HepG2 (cell line): ENCODE measurements around the gene MMP8. TPM values are rescaled to one million over a fixed set of nuclear protein-coding genes. Genes with fewer than 3 reads are reported as not detected.

Experiments used
- ATAC-seq: fragments of 200-7000 bp; cut with Tn5 transposase; 3 replicates; pipeline ENCODE4 v1.9.1; 2020; ENCODE audit warnings: mild to moderate bottlenecking, moderate library complexity
- BruUV-seq: library from RNA; stranded (reverse); fragments of 400-500 nt; replicated peaks from 2 replicates; lab custom pipeline; 2021; lab: Mats Ljungman, UMichigan
- CTCF ChIA-PET: fragments of 300-600 bp; formaldehyde crosslinking; extraction: SDS; loops from one replicate; lab custom pipeline; 2021; ENCODE audit warnings: low total read pairs, inconsistent platforms, low intra/inter-chr PET ratio; lab: Yijun Ruan, JAX
- POLR2A ChIA-PET: fragments of 350-600 bp; sonication (Branson Sonifier 250); formaldehyde crosslinking; loops from one replicate; lab custom pipeline; 2020; ENCODE audit warnings: antibody characterized with exemption, inconsistent platforms; lab: Yijun Ruan, JAX
- DNase-seq: peaks from one replicate; pipeline ENCODE4 v3.0.0-alpha.2; 2015; ENCODE audit warnings: low spot score
- FAIRE-seq: peaks from 3 replicates; lab custom pipeline; 2011; peaks lifted over from hg19 to GRCh38; lab: Jason Lieb, UNC
- H2AFZ ChIP-seq: one replicate; pipeline ENCODE4 v1.6.1; 2011; ENCODE audit warnings: low read length, inconsistent platforms
- H3K27ac ChIP-seq: fragments of 300-600 bp; 3 replicates; pipeline ENCODE4 v1.8.0; 2011; ENCODE audit warnings: mixed run types, mild to moderate bottlenecking, mixed read lengths, low read length, inconsistent platforms; ENCODE audit not compliant: insufficient read depth; ENCODE audit errors: extremely low read length
- H3K27me3 ChIP-seq, 2 experiments: fragments of 200-600 bp in 1 of 2; 2 replicates in 1 of 2; 3 replicates in 1 of 2; pipeline versions ENCODE4 v1.6.0 to v1.8.0; 2011; ENCODE audit warnings: low read length in 2 of 2, mild to moderate bottlenecking in 2 of 2, moderate library complexity in 2 of 2, inconsistent platforms in 1 of 2; ENCODE audit not compliant: insufficient read depth in 2 of 2, control insufficient read depth in 1 of 2
- H3K36me3 ChIP-seq, 2 experiments: fragments of 200-600 bp in 1 of 2; replicated peaks in 1 of 2; 2 replicates in 1 of 2; 3 replicates in 1 of 2; pipeline versions ENCODE4 v1.5.1 to v1.8.0; 2011; ENCODE audit warnings: low read length in 2 of 2, inconsistent platforms in 1 of 2; ENCODE audit not compliant: insufficient read depth in 2 of 2, control insufficient read depth in 1 of 2
- H3K4me1 ChIP-seq: 2 replicates; pipeline ENCODE4 v1.5.1; 2012; ENCODE audit warnings: low read length, inconsistent platforms; ENCODE audit not compliant: insufficient read depth
- H3K4me2 ChIP-seq: 2 replicates; pipeline ENCODE4 v1.6.0; 2011; ENCODE audit warnings: low read depth, low read length, inconsistent platforms
- H3K4me3 ChIP-seq, 3 experiments: fragments of 200-600 bp in 1 of 3; sonication (generic), shearing (Covaris generic) in 1 of 3; replicated peaks in 1 of 3; 2 replicates each; pipeline ENCODE4 v1.5.1; 2011 to 2016; ENCODE audit warnings: low read length in 3 of 3, inconsistent platforms in 2 of 3, low read depth in 2 of 3, mild to moderate bottlenecking in 2 of 3, control low read depth in 1 of 3, mixed read lengths in 1 of 3; ENCODE audit not compliant: insufficient read depth in 1 of 3
- H3K79me2 ChIP-seq: one replicate; pipeline ENCODE4 v1.6.1; 2011; ENCODE audit warnings: low read length, inconsistent platforms; ENCODE audit not compliant: insufficient read depth
- H3K9ac ChIP-seq: 2 replicates; pipeline ENCODE4 v1.6.0; 2011; ENCODE audit warnings: mild to moderate bottlenecking, low read depth, low read length, inconsistent platforms; ENCODE audit not compliant: insufficient read depth
- H3K9me3 ChIP-seq: 2 replicates; pipeline ENCODE4 v1.5.1; 2012; ENCODE audit warnings: mild to moderate bottlenecking, low read length
- H4K20me1 ChIP-seq: 2 replicates; pipeline ENCODE4 v1.6.0; 2011; ENCODE audit warnings: inconsistent platforms, mild to moderate bottlenecking, low read length, moderate library complexity; ENCODE audit not compliant: insufficient read depth
- ARID3A ChIP-seq: IDR thresholded peaks from 2 replicates; pipeline ENCODE4 v1.6.1; 2012; ENCODE audit warnings: low read depth, low read length, improper control_type of control experiment
- CREB3 ChIP-seq: sonication (generic); formaldehyde crosslinking; IDR thresholded peaks from 2 replicates; pipeline ENCODE4 v1.5.0; 2020; ENCODE audit warnings: missing genetic modification reagents
- FOSL2 ChIP-seq: sonication (generic); formaldehyde crosslinking; IDR thresholded peaks from 2 replicates; pipeline ENCODE4 v1.4.0; 2020; ENCODE audit warnings: missing genetic modification reagents
- KLF16 ChIP-seq, 2 experiments: sonication (generic) in 1 of 2; formaldehyde crosslinking in 1 of 2; IDR thresholded peaks; 2 replicates each; pipeline versions ENCODE4 v1.6.1 to v1.8.0; 2016 to 2023; ENCODE audit warnings: missing genetic modification reagents in 2 of 2, missing compliant biosample characterization in 1 of 2
- RERE ChIP-seq: IDR thresholded peaks from 2 replicates; pipeline ENCODE4 v1.6.1; 2016; ENCODE audit warnings: low read depth, missing genetic modification reagents, missing compliant biosample characterization
- STAT6 ChIP-seq: sonication (generic); formaldehyde crosslinking; IDR thresholded peaks from 2 replicates; pipeline ENCODE4 v1.4.0; 2020; ENCODE audit warnings: missing genetic modification reagents, mild to moderate bottlenecking, borderline replicate concordance
- ZGPAT ChIP-seq: IDR thresholded peaks from 2 replicates; pipeline ENCODE4 v1.6.1; 2016; ENCODE audit warnings: mild to moderate bottlenecking
- ZNF343 ChIP-seq: sonication (generic); formaldehyde crosslinking; IDR thresholded peaks from 2 replicates; pipeline ENCODE4 v1.4.0; 2020; ENCODE audit warnings: mild to moderate bottlenecking, missing genetic modification reagents
- ZNF44 ChIP-seq: sonication (generic); formaldehyde crosslinking; IDR thresholded peaks from 2 replicates; pipeline ENCODE4 v1.5.1; 2020; ENCODE audit warnings: mild to moderate bottlenecking, missing genetic modification reagents
- ZNF580 ChIP-seq: IDR thresholded peaks from 2 replicates; pipeline ENCODE4 v1.6.1; 2016; ENCODE audit warnings: low read depth, borderline replicate concordance
- ZNF850 ChIP-seq: sonication (generic); formaldehyde crosslinking; conservative IDR thresholded peaks from 2 replicates; pipeline ENCODE4 v1.9.0; 2021; ENCODE audit warnings: mild to moderate bottlenecking, missing genetic modification reagents
- WGBS: methylation state at CpG from one replicate; pipeline ENCODE4 v1.1.6; 2017; ENCODE audit warnings: low lambda C conversion rate; 5-methylcytosine and 5-hydroxymethylcytosine counted together
- in situ Hi-C: cut with HindIII; loops from 2 replicates; pipeline ENCODE4 v1.10.0; 2017; ENCODE audit warnings: low pct_unique_long_range_greater_than_20kb; ENCODE audit not compliant: extremely low pct_ligation_motif_present
- intact Hi-C: fragments of 100-400 bp; cut with micrococcal nuclease; formaldehyde crosslinking; loops from one replicate; pipeline ENCODE4 v1.10.0; 2022; ENCODE audit not compliant: unreplicated experiment
- polyA plus RNA-seq, 8 experiments: library from polyadenylated mRNA; depleted of rRNA in 3 of 8; stranded (reverse) in 7 of 8; unstranded in 1 of 8; fragments of >200 nt; fragmentation: Illumina TruSeq in 4 of 8; extraction: Trizol in 4 of 8; gene quantifications; 2 replicates each; pipeline versions ENCODE4 v1.2.1 to v1.2.3, GENCODE V29; 2011 to 2016; ENCODE audit warnings: low read depth in 4 of 8, missing spikeins in 1 of 8, mixed read lengths in 1 of 8; ENCODE audit not compliant: insufficient read depth in 1 of 8
- total RNA-seq, 5 experiments: library from RNA; depleted of rRNA; stranded (reverse); fragments of >200 nt; fragmentation: Illumina TruSeq; extraction: Trizol; gene quantifications; 2 replicates each; pipeline ENCODE4 v1.2.3, GENCODE V29; 2016; ENCODE audit warnings: low read depth in 1 of 5

The MMP8 gene
- total and polyA plus RNA-seq, 2 of the 13 experiments (the other 11 are each of a cell fraction or from before 2014, with no cell fraction given) = not detected

- no TSS peak for BruUV-seq
- no peaks in the 10 kb centered on the region for H3K79me2 ChIP-seq
- intact Hi-C loops = no loop called here
- H2AFZ ChIP-seq = no peak overlapping the region
- no peaks in the 10 kb centered on the region for H3K9me3 ChIP-seq
- POLR2A ChIA-PET = no interaction called here
- ATAC-seq (no peak), DNase-seq (no peak), FAIRE-seq (no peak)
- CTCF ChIA-PET = no interaction called here
- in situ Hi-C loops = no loop called here
- no peak overlapping the region for H3K9ac ChIP-seq
- no peak overlapping the region for H3K4me2 ChIP-seq
- 55% methylated on average over 13 of the region's 18 CpGs for WGBS
- no peak overlapping the region for H3K4me3 ChIP-seq
- H3K36me3 ChIP-seq = no peaks in the 10 kb centered on the region
- no peaks in the 10 kb centered on the region for H4K20me1 ChIP-seq
- H3K27me3 ChIP-seq = peaks cover 0 to 10% of the 10 kb centered on the region in 2 experiments; a peak in 2 of 5 replicates
- H3K27ac ChIP-seq = no peak overlapping the region
- no peaks in the 10 kb centered on the region for H3K4me1 ChIP-seq
- no peak for TF ChIP-seq ZNF343 (CRISPR knock-in tag)
- no peak for TF ChIP-seq STAT6 (CRISPR knock-in tag)
- TF ChIP-seq ARID3A = no peak
- TF ChIP-seq ZNF44 (CRISPR knock-in tag) = no peak
- TF ChIP-seq KLF16 (CRISPR knock-in tag; IDR thresholded peaks at IDR 0.05) = no peak
- no peak for TF ChIP-seq ZGPAT
- TF ChIP-seq CREB3 (CRISPR knock-in tag) = no peak
- TF ChIP-seq RERE (CRISPR knock-in tag) = no peak
- TF ChIP-seq FOSL2 = no peak
- TF ChIP-seq ZNF850 (CRISPR knock-in tag) = no peak
- TF ChIP-seq ZNF580 (CRISPR knock-in tag) = no peak
Measured at GRCh38 chr11:102767800-102768199, 43.0 kb upstream of the MMP8 start.
